Activated gamma-delta T cell treated with Interleukin-2 at 50 U/mL for 16 hours (primary cell): ENCODE results near the gene LRRN4CL.
"Not testable (repeated sequence)": the region's sequence is repeated elsewhere in the genome, so short reads cannot be mapped to it uniquely, and the experiment has no call there.

ENCODE experiments used
- DNase-seq: peaks from one replicate; pipeline ENCODE4 v3.0.0-alpha.2; 2020

LRRN4CL gene

DNA sequence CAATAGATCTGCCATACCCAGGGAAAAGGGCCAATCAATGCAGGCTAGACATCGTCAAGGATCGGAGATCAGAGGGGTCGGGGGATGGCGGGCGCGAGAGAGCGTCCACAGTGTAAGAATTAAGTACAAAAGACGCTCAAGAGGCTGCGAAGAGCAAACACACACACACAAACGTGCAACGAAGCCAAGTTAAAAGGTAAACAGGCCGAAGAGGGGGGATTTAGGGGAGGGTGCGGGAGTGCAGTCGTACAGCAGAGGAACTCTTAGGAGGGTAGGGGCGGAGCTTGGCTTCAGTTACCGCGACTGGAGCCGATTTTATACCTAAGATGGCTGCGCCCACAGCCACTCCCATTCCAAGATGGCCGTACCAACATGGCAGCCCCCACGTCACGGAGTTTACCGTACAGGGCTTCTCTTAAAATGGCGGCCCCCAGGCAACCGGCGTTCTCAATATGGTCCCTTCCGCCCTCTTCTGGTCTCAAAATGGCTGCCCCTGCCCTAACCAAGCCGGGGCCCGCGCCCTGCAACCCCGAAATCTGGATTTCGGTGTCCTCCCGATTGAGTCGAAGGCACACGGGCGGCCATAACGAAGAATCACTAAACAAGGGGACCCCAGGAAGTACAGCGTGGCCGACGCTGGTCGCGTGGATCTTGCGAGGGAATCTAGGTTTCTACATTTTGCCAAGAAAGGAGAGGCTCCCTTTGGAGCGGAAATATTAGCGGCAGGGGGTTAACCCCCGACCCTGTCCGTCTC lies 20.1 kb upstream of the LRRN4CL start:
- peak; percentile 96 for DNase-seq

- DNase-seq = peak; percentile 49
These were observed 19.5 kb upstream of the LRRN4CL start for GRCh38 chr11:62708793-62709192.

DNA sequence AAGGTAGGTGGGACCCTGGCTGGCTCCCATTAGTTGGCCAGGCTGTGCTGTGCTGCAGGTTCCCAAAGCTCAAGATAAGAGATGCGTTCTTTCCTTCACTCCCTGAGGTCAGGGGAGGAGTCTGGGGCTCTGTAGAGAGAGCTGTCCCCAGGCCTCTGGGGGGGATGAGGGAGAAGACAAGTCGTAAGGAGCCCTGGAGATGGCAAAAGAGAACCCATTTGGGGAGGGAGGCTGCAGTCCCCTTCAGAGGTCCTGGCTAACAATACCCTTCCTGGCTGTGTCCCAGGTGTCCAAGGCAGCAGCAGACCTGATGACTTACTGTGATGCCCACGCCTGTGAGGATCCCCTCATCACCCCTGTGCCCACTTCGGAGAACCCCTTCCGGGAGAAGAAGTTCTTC lies 19.1 kb upstream of the LRRN4CL start:
- DNase-seq = no peak

DNA sequence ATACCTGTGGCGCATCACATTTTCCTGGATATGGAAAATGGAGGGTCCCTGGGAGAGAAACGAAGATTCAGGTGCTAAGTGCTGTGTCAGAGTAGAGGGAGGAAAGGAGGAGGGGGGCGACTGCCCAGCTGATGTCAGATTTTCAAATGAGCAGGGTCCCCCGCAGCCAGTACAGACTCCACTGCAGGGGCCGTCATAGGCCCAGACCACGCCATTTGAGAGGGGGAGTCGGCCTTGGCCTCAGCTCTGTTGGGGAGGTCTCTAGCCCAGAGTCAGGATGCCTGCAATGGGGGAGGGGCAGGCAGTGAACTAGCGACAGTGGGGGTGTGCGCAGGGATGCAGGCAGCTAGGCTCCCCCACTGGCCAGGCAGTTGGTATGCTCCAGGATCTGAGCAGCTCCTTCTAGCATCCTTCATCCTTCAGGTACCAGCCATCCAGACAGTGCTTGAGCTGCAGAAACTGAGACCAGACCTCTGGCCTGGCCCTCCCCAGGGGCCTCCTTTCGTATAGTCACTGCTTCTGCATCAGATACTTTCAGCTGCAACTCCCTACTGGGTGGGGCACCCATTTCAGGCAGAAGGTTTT lies 18.0 kb upstream of the LRRN4CL start, which contains the start of the genes BSCL2 and GNG3:
TSS of gene BSCL2 (minus strand) at position 148 of the 585 bp plus-strand sequence. CDS start 229 bp downstream, outside the sequence.
TSS of gene GNG3 (plus strand) at position 400 of the 585 bp plus-strand sequence. CDS start 620 bp downstream, outside the sequence.
- DNase-seq = no peak

- DNase-seq = no peak
These were observed 17.5 kb upstream of the LRRN4CL start for GRCh38 chr11:62706850-62707247.

GRCh38 chr11:62705880-62706849 lies 16.8 kb upstream of the LRRN4CL start:
- DNase-seq = peak; percentile 95

- DNase-seq = no peak
These were observed 16.1 kb upstream of the LRRN4CL start for GRCh38 chr11:62705413-62705812.

- DNase-seq = not testable (repeated sequence)
These were observed 14.6 kb upstream of the LRRN4CL start for GRCh38 chr11:62703921-62704320.

GRCh38 chr11:62702246-62702645 lies 12.9 kb upstream of the LRRN4CL start:
- DNase-seq = no peak

GRCh38 chr11:62694455-62695167 lies 5.3 kb upstream of the LRRN4CL start:
- peak; percentile 79 for DNase-seq

DNA sequence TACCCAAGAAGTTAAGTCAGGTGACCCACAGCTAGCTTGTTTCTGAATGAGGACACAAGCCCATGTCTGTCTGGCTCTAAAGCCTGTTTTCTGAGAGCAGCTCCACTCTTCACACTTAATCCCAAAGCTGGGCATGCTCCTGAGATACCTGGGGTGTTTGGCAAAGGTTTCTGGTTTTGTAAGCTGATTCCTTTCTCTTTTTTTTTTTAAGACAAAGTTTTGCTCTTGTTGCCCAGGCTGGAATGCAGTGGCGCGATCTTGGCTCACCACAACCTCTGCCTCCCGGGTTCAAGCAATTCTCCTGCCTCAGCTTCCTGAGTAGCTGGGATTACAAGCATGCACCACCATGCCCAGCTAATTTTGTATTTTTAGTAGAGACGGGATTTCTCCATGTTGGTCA lies 4.3 kb upstream of the LRRN4CL start:
- DNase-seq = not testable (repeated sequence)

- DNase-seq = no peak
These were observed 839 bp downstream of the LRRN4CL start for GRCh38 chr11:62688491-62688890.

DNA sequence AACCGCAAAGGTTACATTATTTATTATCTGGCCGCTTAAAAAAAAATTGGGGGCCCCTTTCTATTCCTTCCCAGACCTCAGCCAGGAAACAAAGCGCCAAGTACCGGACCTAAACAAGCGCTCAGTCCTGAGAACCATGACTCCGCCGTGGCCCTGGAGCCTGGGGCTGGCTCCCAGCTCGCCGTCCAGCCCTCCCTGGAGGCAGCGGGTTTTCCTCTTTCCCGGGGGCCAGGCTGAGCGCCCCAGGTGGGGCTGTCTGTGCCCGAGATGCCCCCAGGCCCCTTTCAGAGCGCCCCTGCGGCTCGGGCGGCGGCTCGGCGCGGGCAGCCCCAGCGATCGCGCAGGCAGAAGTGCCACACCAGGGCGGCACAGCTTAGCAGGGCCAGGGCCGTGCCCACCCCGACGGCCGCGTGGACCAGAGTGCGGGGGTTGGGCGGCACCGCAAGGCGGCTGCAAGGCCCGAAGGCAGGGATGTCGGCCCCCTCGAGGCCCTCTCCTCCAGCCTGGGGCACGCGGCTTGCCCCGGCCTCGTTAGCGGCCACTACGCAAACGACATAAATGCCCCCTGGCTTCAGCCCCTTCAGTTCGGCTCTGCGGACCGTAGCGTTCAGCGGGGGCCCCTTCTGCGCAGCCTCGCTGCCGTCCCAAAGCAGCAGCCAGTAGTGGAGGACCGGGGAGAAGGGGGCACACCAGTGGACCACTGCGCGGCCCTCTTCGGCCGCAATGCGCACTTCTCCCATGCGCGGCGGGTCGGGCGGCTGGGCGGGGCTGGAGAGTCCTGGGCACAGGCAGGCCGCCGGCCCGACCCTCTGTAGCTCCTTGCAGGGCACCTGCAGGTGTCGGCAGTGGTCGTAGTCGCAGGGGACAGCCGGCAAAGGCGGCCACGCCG lies 1.6 kb downstream of the LRRN4CL start:
- no peak for DNase-seq

GRCh38 chr11:62682518-62682917 lies 6.8 kb downstream of the LRRN4CL start:
- no peak for DNase-seq

DNA sequence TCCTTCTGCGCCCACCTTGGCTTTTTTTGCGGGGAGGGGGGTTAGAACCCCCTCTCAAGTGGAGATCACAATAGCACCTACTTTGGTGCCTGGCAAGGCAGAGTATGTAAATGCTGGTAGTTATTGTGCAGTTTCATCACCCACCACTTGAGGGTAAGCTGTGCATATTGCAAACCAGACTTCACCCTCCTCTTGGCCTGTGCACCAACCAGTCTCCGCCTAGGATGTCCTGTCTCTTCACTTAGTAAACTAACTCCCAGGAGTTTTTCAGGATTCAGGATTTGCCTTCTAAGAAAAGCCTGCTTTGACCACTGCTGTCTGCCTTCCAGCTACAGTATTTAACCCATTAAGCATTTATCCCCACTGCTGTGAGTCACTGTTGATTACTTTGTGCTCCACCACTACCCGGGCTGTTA lies 8.5 kb downstream of the LRRN4CL start:
- peak; percentile 27 for DNase-seq

GRCh38 chr11:62678770-62679696 lies 10.3 kb downstream of the LRRN4CL start, which contains the start of gene UBXN1:
UBXN1 (minus strand) TSS chr11:62679073; CDS start chr11:62678923, 150 bp downstream.
- DNase-seq = peak; percentile 79

DNA sequence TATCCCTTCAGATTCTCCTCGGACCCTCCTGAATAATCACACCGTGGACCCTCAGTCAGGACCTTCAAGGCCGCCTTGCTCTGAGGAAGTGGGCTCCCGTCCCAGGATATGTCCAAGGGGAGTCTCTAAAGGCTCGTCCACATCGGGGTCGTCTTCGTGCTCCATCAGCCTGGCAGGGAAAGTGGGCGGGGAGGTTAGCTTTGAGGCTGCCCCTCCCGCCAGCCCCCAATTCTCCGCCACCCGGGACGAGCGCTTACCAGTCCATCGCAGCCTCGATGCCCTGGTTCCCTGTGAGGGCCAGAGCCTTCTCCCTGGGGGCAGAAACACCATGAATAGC lies 10.9 kb downstream of the LRRN4CL start:
- DNase-seq = no peak

DNA sequence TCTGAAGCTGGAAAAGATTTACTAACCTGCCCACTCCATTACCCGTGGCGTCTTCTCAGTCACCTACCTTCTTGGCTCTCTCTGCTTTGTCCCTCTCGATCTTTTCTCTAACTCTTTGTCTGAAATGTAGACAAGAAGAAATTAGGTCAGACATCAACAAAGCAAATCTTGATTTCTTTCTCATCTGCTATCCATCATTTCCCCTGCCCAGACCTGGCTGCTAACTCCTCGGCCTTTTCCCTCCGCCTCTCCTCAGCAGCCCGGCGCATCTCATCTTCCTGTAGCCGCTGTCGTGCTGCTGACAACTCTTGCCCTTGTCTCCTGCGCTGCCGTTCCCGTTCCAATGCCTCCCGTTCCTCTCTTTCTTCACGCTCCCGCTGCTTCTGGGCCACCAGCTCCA lies 11.6 kb downstream of the LRRN4CL start:
- DNase-seq = no peak

GRCh38 chr11:62677156-62677555 lies 12.2 kb downstream of the LRRN4CL start:
- no peak for DNase-seq

- DNase-seq = no peak
These were observed 12.6 kb downstream of the LRRN4CL start for GRCh38 chr11:62676698-62677097.
